ENCODE measurements around the gene NFKBIE. TPM values are rescaled to one million over a fixed set of nuclear protein-coding genes. Genes with fewer than 3 reads are reported as not detected.

The NFKBIE gene
- total RNA-seq, 1 experiment from 2014 or later, result 9.7 TPM

DNA sequence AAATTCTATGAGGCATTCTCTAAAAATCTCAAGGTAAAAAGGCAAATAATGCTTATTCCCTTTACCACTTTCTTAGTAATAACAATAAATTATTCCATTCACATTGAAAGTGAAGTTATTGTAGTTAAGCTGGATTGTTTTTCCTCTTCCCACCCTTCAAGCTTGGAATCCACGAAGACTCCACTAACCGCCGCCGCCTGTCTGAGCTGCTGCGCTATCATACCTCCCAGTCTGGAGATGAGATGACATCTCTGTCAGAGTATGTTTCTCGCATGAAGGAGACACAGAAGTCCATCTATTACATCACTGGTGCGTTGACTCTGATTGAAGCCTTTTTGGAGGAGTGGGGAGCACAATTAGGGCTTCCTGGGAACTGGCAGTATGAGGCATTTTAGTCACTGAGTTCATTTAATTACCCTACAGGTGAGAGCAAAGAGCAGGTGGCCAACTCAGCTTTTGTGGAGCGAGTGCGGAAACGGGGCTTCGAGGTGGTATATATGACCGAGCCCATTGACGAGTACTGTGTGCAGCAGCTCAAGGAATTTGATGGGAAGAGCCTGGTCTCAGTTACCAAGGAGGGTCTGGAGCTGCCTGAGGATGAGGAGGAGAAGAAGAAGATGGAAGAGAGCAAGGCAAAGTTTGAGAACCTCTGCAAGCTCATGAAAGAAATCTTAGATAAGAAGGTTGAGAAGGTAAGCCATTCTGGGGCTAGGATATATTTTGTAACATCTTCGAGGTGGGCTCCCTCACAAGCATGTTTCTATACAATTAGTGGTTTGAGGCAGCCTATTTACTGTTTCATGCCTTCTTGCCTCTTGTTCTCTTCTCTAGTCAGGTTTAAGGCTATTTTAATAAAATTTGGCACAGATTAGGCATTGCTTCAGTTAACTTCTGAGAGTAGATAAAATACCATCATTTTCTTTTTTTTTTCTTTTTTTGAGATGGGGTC lies 13.5 kb downstream of the NFKBIE start:
- H2AK5ac ChIP-seq (ENCODE audit: insufficient read length, low read length), result no peak overlapping the region

More for the DNA sequence above, 13.5 kb downstream of the NFKBIE start:
- Histone ChIP-seq H3K4me1 (ENCODE audit: insufficient read depth, low read length) (peaks cover 5% of the 10 kb centered on the region; the same call in 1 of the 2 replicates), H2BK15ac (ENCODE audit: low read depth, low read length) (no peak overlapping the region), H3K4ac (ENCODE audit: low read depth, low read length) (no peak overlapping the region), H3K79me2 (ENCODE audit: insufficient read depth, low read length) (peaks cover 27% of the 10 kb centered on the region), H3K14ac (ENCODE audit: insufficient read depth, low read length) (no peak overlapping the region), H2BK120ac (ENCODE audit: low read depth, low read length, poor library complexity, severe bottlenecking) (no peak overlapping the region), H3K9me3 (ENCODE audit: control insufficient read depth, low read depth, low read length) (no peaks in the 10 kb centered on the region), H4K20me1 (ENCODE audit: control insufficient read depth, insufficient read depth, insufficient read length) (no peaks in the 10 kb centered on the region), H2BK20ac (ENCODE audit: low read depth, low read length, poor library complexity, severe bottlenecking) (no peak overlapping the region), H4K91ac (ENCODE audit: insufficient read length, low read depth, low read length) (no peak overlapping the region), H3T11ph (ENCODE audit: low read length) (no peak overlapping the region), H3K23me2 (ENCODE audit: insufficient read length, low read depth, low read length, poor library complexity, severe bottlenecking) (peaks cover 12% of the 10 kb centered on the region), H3K56ac (ENCODE audit: insufficient read length, low read depth, low read length) (no peak overlapping the region), H3K9ac (ENCODE audit: extremely low read depth, insufficient read length, low read length) (no peak overlapping the region), H3K4me2 (ENCODE audit: insufficient read depth, insufficient read length, low read length) (no peak overlapping the region), H2BK12ac (ENCODE audit: insufficient read length, low read depth, low read length) (no peak overlapping the region), H3K27ac (ENCODE audit: insufficient read length, low read depth, low read length) (no peak overlapping the region), H4K5ac (ENCODE audit: insufficient read length, low read depth, low read length) (no peak overlapping the region), H3K23ac (ENCODE audit: insufficient read length, low read depth, low read length) (no peak overlapping the region), H2BK5ac (ENCODE audit: insufficient read length, low read length) (no peak overlapping the region), H3K27me3 (ENCODE audit: insufficient read depth, low read length) (no peaks in the 10 kb centered on the region), H2AFZ (ENCODE audit: low read length) (no peak overlapping the region), H4K8ac (replicated peaks; ENCODE audit: insufficient read length, low read depth, low read length) (no peak overlapping the region), H3K18ac (ENCODE audit: insufficient read length, low read depth, low read length) (no peak overlapping the region), H3K79me1 (ENCODE audit: insufficient read depth, low read depth, low read length, poor library complexity, severe bottlenecking) (no peaks in the 10 kb centered on the region)
- H3K27ac Mint-ChIP-seq, result peak overlapping the region in 2 of 3 experiments; percentile 85 to 93; a peak in 4 of 7 replicates
- peaks cover 11% of the 10 kb centered on the region for H3K27me3 Mint-ChIP-seq (ENCODE audit: low read depth)
- no CpG with 5 or more reads among the region's 14 CpGs for WGBS (ENCODE audit: extremely low coverage, insufficient read length, low lambda C conversion rate)
- TF ChIP-seq, protein P1, sequence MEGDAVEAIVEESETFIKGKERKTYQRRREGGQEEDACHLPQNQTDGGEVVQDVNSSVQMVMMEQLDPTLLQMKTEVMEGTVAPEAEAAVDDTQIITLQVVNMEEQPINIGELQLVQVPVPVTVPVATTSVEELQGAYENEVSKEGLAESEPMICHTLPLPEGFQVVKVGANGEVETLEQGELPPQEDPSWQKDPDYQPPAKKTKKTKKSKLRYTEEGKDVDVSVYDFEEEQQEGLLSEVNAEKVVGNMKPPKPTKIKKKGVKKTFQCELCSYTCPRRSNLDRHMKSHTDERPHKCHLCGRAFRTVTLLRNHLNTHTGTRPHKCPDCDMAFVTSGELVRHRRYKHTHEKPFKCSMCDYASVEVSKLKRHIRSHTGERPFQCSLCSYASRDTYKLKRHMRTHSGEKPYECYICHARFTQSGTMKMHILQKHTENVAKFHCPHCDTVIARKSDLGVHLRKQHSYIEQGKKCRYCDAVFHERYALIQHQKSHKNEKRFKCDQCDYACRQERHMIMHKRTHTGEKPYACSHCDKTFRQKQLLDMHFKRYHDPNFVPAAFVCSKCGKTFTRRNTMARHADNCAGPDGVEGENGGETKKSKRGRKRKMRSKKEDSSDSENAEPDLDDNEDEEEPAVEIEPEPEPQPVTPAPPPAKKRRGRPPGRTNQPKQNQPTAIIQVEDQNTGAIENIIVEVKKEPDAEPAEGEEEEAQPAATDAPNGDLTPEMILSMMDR (conservative IDR thresholded peaks at IDR 0.05), result no peak
- DNase-seq, result no peak
- peaks cover 3% of the 10 kb centered on the region in 2 experiments; a peak in 3 of 5 replicates for H3K9me3 Mint-ChIP-seq
- H3K36me3 Mint-ChIP-seq (ENCODE audit: insufficient read depth in 1 of 3, low read depth in 3 of 3), result peaks cover 67 to 93% (median 88%) of the 10 kb centered on the region in 3 experiments
- peak overlapping the region; percentile 16 to 43; a peak in 4 of 5 replicates for H3K4me3 Mint-ChIP-seq
- peaks cover 53 to 55% of the 10 kb centered on the region in 2 experiments for H3K4me1 Mint-ChIP-seq

Data from H9 (cell line).